Gastrocnemius medialis (tissue), 4 donors: ENCODE data around the gene ZSCAN25. TPM values are rescaled to one million over a fixed set of nuclear protein-coding genes. Genes with fewer than 3 reads are reported as not detected.
"Not testable (repeated sequence)": the region's sequence is repeated elsewhere in the genome, so short reads cannot be mapped to it uniquely, and the experiment has no call there.

Experiments
- ATAC-seq, 2 donors: fragments of 150-250 bp; one replicate each; pipeline ENCODE4 v1.9.1; 2016
- DNase-seq, 2 donors: peaks; one replicate each; pipeline ENCODE4 v3.0.0-alpha.2; 2019
- H3K27ac ChIP-seq, 4 donors: fragments of 200-600 bp; sonication (generic); 1 replicate in 1 of 4; 2 replicates in 3 of 4; pipeline ENCODE4 v1.5.1; 2016 to 2018; ENCODE audit warnings: mild to moderate bottlenecking in 2 of 4, moderate library complexity in 1 of 4
- H3K27me3 ChIP-seq, 3 donors: fragments of 200-600 bp; sonication (generic) in 2 of 3; 1 replicate in 1 of 3; 2 replicates in 2 of 3; pipeline versions ENCODE4 v1.5.1 to v1.6.0; 2016 to 2019; ENCODE audit warnings: mild to moderate bottlenecking in 1 of 3, moderate library complexity in 1 of 3
- H3K36me3 ChIP-seq, 2 donors: fragments of 200-600 bp; sonication (generic) in 1 of 2; one replicate each; pipeline ENCODE4 v1.5.1; 2017 to 2018
- H3K4me1 ChIP-seq, 2 donors: fragments of 200-600 bp; sonication (generic) in 1 of 2; one replicate each; pipeline ENCODE4 v1.5.1; 2016 to 2017; ENCODE audit warnings: mild to moderate bottlenecking in 2 of 2
- H3K4me3 ChIP-seq, 4 donors: fragments of 200-600 bp; sonication (generic) in 3 of 4; 1 replicate in 1 of 4; 2 replicates in 3 of 4; pipeline ENCODE4 v1.5.1; 2016 to 2019; ENCODE audit warnings: mild to moderate bottlenecking in 2 of 4
- H3K9me3 ChIP-seq, 3 donors: fragments of 200-600 bp; sonication (generic) in 2 of 3; 1 replicate in 1 of 3; 2 replicates in 2 of 3; pipeline ENCODE4 v1.5.1; 2016 to 2019
- CTCF ChIP-seq, 5 experiments: fragments of 450-650 bp in 3 of 5; fragments of 200-600 bp in 2 of 5; sonication (generic) in 2 of 5; IDR thresholded peaks in 4 of 5; conservative IDR thresholded peaks in 1 of 5; 1 replicate in 4 of 5; 2 replicates in 1 of 5; pipeline ENCODE4 v1.5.1; 2016 to 2019; ENCODE audit warnings: antibody characterized with exemption in 5 of 5, mild to moderate bottlenecking in 3 of 5, moderate library complexity in 3 of 5
- POLR2A ChIP-seq, 2 donors: fragments of 450-650 bp; IDR thresholded peaks; one replicate each; pipeline ENCODE4 v1.6.1; 2017; ENCODE audit warnings: antibody characterized with exemption in 2 of 2, mild to moderate bottlenecking in 2 of 2, moderate library complexity in 2 of 2
- in situ Hi-C, 4 donors: fragments of 200-750 bp; cut with MboI; loops; one replicate each; pipeline versions ENCODE4 v1.15.0 to v1.8.0; 2017; ENCODE audit warnings: low sequenced_read_pairs in 4 of 4
- intact Hi-C: fragments of 100-400 bp; cut with DNase I; formaldehyde crosslinking; loops from one replicate; pipeline ENCODE4 v1.15.1; 2023; ENCODE audit warnings: low total_unique reads
- total RNA-seq, 4 donors: library from RNA; depleted of rRNA; stranded (reverse); fragments of >200 nt; gene quantifications; one replicate each; pipeline versions ENCODE4 v1.1.0 to v1.2.3, GENCODE V29; 2016

Gene ZSCAN25
- total RNA-seq, 4 donors from 2014 or later = 6.0 to 7.9 (median 7.2) TPM

GRCh38 chr7:99653754-99654153 is 37.0 kb downstream of the ZSCAN25 start:
- H3K4me1 ChIP-seq = no peaks in the 10 kb centered on the region
- no peak for DNase-seq
- no peaks in the 10 kb centered on the region for H3K27me3 ChIP-seq
- no peaks in the 10 kb centered on the region for H3K9me3 ChIP-seq
- in situ Hi-C loops (no loop called here), intact Hi-C loops (no loop called here)
- H3K27ac ChIP-seq = no peak overlapping the region
- H3K36me3 ChIP-seq = no peaks in the 10 kb centered on the region
- no peak for ATAC-seq
- no peak overlapping the region for H3K4me3 ChIP-seq
- no peak for TF ChIP-seq POLR2A (IDR thresholded peaks at IDR 0.05)
- TF ChIP-seq CTCF (IDR thresholded peaks at IDR 0.05 in 4 of 5, conservative IDR thresholded peaks at IDR 0.05 in 1 of 5) = no peak

DNA sequence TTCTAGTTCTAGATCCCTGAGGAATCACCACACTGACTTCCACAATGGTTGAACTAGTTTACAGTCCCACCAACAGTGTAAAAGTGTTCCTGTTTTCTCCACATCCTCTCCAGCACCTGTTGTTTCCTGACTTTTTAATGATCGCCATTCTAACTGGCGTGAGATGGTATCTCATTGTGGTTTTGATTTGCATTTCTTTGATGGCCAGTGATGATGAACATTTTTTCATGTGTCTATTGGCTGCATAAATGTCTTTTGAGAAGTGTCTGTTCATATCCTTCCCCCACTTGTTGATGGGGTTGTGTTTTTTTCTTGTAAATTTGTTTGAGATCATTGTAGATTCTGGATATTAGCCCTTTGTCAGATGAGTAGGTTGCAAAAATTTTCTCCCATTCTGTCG is 37.9 kb downstream of the ZSCAN25 start:
- in situ Hi-C loops, H3K4me3 ChIP-seq, ATAC-seq, DNase-seq, H3K9me3 ChIP-seq, H3K36me3 ChIP-seq, intact Hi-C loops, H3K27ac ChIP-seq, H3K27me3 ChIP-seq, H3K4me1 ChIP-seq: not testable (repeated sequence)

DNA sequence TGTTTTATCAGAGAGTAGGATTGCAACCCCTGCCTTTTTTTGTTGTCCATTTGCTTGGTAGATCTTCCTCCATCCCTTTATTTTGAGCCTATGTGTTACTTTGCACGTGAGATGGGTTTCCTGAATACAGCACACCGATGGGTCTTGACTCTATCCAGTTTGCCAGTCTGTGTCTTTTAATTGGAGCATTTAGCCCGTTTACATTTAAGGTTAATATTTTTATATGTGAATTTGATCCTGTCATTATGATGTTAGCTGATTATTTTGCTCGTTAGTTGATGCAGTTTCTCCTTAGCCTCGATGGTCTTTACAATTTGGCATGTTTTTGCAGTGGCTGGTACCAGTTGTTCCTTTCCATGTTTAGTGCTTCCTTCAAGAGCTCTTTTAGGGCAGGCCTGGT is 41.1 kb downstream of the ZSCAN25 start:
- intact Hi-C loops, ATAC-seq, H3K27ac ChIP-seq, in situ Hi-C loops, H3K4me3 ChIP-seq, H3K9me3 ChIP-seq, H3K36me3 ChIP-seq, H3K4me1 ChIP-seq, DNase-seq, H3K27me3 ChIP-seq: not testable (repeated sequence)

DNA sequence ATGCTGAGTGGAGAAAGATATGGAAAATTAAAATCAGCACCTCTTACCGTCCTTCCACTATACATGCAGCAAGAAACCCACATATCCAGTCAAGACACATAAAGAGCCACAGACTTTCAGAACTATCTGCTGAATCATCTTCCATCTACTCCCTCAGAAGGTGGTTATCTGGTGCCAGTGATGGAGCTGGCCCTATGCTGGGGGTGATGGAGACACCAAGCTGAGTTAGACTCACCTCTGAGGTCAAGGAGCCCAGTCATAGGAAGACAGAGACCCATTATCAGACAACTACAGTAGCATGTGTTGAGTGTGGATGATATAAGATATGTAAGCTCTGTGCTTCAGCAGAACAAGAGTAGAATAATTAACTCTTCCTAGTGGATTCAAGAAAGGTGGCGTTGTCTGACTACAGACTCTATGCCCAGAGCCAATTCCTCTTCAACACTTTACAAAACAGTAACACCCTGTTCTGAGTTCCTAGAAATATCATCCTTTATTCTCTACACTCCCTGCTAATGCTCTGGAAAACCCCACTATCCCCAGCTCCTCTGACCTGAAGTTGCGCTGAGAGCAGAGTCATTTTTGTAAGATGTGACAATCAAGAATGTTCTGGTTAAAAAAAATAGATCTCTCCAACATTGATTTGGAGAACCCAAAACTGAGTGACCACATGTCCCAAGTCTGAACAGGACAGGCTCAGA is 48.7 kb downstream of the ZSCAN25 start:
- H3K4me1 ChIP-seq = no peaks in the 10 kb centered on the region
- H3K9me3 ChIP-seq = no peaks in the 10 kb centered on the region
- intact Hi-C loops = no loop called here
- TF ChIP-seq CTCF (IDR thresholded peaks at IDR 0.05 in 4 of 5, conservative IDR thresholded peaks at IDR 0.05 in 1 of 5) = no peak
- TF ChIP-seq POLR2A (IDR thresholded peaks at IDR 0.05) = no peak
- no peak overlapping the region for H3K4me3 ChIP-seq
- H3K27ac ChIP-seq = no peak overlapping the region
- DNase-seq = no peak
- no peaks in the 10 kb centered on the region for H3K36me3 ChIP-seq
- no peak for ATAC-seq
- no peaks in the 10 kb centered on the region for H3K27me3 ChIP-seq
- in situ Hi-C loops = no loop called here

GRCh38 chr7:99666013-99666395 is 49.3 kb downstream of the ZSCAN25 start:
- no peaks in the 10 kb centered on the region for H3K27me3 ChIP-seq
- H3K4me3 ChIP-seq = no peak overlapping the region
- in situ Hi-C loops = no loop called here
- DNase-seq (no peak), ATAC-seq (no peak)
- intact Hi-C loops = no loop called here
- no peaks in the 10 kb centered on the region for H3K4me1 ChIP-seq
- no peaks in the 10 kb centered on the region for H3K36me3 ChIP-seq
- no peaks in the 10 kb centered on the region for H3K9me3 ChIP-seq
- TF ChIP-seq CTCF (IDR thresholded peaks at IDR 0.05 in 4 of 5, conservative IDR thresholded peaks at IDR 0.05 in 1 of 5) (no peak), POLR2A (IDR thresholded peaks at IDR 0.05) (no peak)
- no peak overlapping the region for H3K27ac ChIP-seq

DNA sequence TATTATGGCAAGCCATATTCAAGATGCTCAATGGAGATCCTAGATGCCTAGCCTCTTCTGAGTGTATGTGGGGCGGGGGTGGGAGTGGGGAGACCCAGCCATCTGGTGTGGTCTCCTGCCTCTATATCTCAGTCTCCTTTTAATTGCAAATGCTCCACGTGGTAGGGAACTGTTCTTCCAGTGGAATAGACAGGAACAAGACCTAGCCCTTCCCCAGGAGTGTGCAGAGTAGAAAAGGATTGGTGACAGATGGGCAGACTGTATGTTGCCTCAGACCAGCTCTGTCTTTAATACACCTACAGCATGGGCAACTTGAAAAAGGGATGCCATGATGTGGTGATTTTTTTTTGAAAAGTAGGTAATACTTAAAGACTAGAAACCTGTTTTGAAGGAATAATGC is 50.4 kb downstream of the ZSCAN25 start:
- Histone ChIP-seq H3K36me3 (no peaks in the 10 kb centered on the region), H3K4me3 (no peak overlapping the region), H3K27me3 (no peaks in the 10 kb centered on the region), H3K9me3 (no peaks in the 10 kb centered on the region), H3K27ac (no peak overlapping the region), H3K4me1 (no peaks in the 10 kb centered on the region)
- TF ChIP-seq POLR2A (IDR thresholded peaks at IDR 0.05) = no peak
- TF ChIP-seq CTCF (IDR thresholded peaks at IDR 0.05 in 4 of 5, conservative IDR thresholded peaks at IDR 0.05 in 1 of 5) = no peak
- in situ Hi-C loops = no loop called here
- DNase-seq (no peak), ATAC-seq (no peak)
- intact Hi-C loops = no loop called here
